ENCODE results near the gene GXYLT2.

GXYLT2 gene

DNA sequence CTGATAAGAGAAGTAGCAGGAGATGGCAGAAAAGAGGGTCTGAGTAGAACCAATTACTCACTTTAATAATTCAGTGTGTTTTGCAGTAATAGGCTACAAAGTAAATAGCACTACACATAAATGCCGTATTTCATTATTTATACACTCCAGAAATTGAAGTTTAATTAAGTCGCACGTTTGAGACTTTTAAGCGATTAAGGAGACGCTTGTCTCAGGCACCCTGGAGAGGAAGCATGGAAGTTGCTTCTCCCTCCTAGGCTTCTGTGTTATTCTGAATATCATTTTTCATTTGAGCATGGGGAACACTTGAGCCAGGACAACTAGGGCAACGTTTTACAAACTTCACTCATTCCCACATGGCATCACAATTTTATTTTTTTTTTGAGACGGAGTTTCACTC lies 12.2 kb downstream of the GXYLT2 start:
- no peak for TF ChIP-seq EZH2phosphoT487 (IDR thresholded peaks at IDR 0.05; ENCODE audit: low read depth)
- TF ChIP-seq, protein P1, sequence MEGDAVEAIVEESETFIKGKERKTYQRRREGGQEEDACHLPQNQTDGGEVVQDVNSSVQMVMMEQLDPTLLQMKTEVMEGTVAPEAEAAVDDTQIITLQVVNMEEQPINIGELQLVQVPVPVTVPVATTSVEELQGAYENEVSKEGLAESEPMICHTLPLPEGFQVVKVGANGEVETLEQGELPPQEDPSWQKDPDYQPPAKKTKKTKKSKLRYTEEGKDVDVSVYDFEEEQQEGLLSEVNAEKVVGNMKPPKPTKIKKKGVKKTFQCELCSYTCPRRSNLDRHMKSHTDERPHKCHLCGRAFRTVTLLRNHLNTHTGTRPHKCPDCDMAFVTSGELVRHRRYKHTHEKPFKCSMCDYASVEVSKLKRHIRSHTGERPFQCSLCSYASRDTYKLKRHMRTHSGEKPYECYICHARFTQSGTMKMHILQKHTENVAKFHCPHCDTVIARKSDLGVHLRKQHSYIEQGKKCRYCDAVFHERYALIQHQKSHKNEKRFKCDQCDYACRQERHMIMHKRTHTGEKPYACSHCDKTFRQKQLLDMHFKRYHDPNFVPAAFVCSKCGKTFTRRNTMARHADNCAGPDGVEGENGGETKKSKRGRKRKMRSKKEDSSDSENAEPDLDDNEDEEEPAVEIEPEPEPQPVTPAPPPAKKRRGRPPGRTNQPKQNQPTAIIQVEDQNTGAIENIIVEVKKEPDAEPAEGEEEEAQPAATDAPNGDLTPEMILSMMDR (IDR thresholded peaks at IDR 0.05; ENCODE audit: low read depth, low read length): no peak
- H3K4me3 ChIP-seq (ENCODE audit: low read length): no peak overlapping the region

DNA sequence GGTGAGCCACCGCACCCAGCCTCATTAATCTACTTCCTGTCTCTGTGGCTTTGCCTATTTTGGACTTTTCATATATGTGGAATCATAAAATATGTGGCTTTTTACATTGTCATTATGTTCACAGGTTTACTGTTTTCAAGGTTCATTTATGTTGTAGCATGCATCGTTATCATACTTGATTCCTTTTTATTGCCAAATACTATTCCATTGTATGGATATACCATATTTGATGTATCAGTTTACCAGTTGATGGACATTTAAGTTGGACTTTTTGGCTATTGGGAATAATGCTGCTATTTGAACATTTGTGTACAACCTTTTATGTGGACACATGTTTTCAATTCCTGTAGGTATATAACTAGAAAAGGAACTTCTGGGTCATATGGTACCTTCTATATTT lies 14.0 kb downstream of the GXYLT2 start:
- Histone ChIP-seq H3K79me2 (ENCODE audit: low read length) (no peaks in the 10 kb centered on the region), H3K36me3 (replicated peaks; ENCODE audit: low read depth, low read length) (no peaks in the 10 kb centered on the region), H3K4me1 (ENCODE audit: low read length) (no peaks in the 10 kb centered on the region)

More for the DNA sequence above, 12.2 kb downstream of the GXYLT2 start:
- Histone ChIP-seq H2AFZ (ENCODE audit: low read depth, low read length) (no peak overlapping the region), H3K9me3 (ENCODE audit: insufficient read depth, low read length) (no peaks in the 10 kb centered on the region), H3K4me2 (ENCODE audit: low read length) (no peak overlapping the region), H3K79me2 (ENCODE audit: low read length) (no peaks in the 10 kb centered on the region), H3K27me3 (ENCODE audit: low read depth, low read length) (peaks cover 27% of the 10 kb centered on the region), H3K36me3 (replicated peaks; ENCODE audit: low read depth, low read length) (no peaks in the 10 kb centered on the region), H4K20me1 (ENCODE audit: insufficient read depth, low read length) (no peaks in the 10 kb centered on the region), H3K4me1 (ENCODE audit: low read length) (peaks cover 7% of the 10 kb centered on the region), H3K9ac (ENCODE audit: low read length) (no peak overlapping the region), H3K27ac (ENCODE audit: low read length) (no peak overlapping the region)

DNA sequence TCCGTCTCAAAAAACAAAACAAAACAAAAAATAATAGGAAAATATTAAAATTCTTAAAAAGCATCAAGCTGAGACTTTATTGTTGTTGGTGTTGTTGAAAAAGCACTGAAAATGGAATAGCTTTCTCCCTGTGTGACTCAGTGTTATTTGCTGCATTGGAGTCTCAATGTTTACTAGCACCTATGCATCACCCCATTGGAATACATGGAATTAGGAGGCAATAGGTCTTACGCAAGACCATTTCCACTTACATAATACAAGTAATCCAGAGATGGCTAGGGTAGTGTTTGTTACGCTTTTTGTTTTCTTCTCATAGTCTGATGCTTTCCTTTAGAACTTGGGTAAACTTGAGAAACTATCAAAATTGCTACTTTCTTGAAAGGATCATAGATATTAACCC lies 15.2 kb downstream of the GXYLT2 start:
- Histone ChIP-seq H3K9ac (ENCODE audit: low read length) (no peak overlapping the region), H3K36me3 (replicated peaks; ENCODE audit: low read depth, low read length) (no peaks in the 10 kb centered on the region), H3K79me2 (ENCODE audit: low read length) (no peaks in the 10 kb centered on the region), H3K27me3 (ENCODE audit: low read depth, low read length) (peaks cover 31% of the 10 kb centered on the region), H3K4me2 (ENCODE audit: low read length) (no peak overlapping the region), H3K27ac (ENCODE audit: low read length) (no peak overlapping the region), H2AFZ (ENCODE audit: low read depth, low read length) (no peak overlapping the region), H3K4me1 (ENCODE audit: low read length) (no peaks in the 10 kb centered on the region), H4K20me1 (ENCODE audit: insufficient read depth, low read length) (no peaks in the 10 kb centered on the region), H3K4me3 (ENCODE audit: low read length) (no peak overlapping the region), H3K9me3 (ENCODE audit: insufficient read depth, low read length) (no peaks in the 10 kb centered on the region)
- TF ChIP-seq, protein P1 (IDR thresholded peaks at IDR 0.05; ENCODE audit: low read depth, low read length): no peak
- TF ChIP-seq EZH2phosphoT487 (IDR thresholded peaks at IDR 0.05; ENCODE audit: low read depth): no peak

More for the DNA sequence above, 14.0 kb downstream of the GXYLT2 start:
- H3K4me2 ChIP-seq (ENCODE audit: low read length): no peak overlapping the region
- H2AFZ ChIP-seq (ENCODE audit: low read depth, low read length): no peak overlapping the region
- H3K9me3 ChIP-seq (ENCODE audit: insufficient read depth, low read length): no peaks in the 10 kb centered on the region
- no peaks in the 10 kb centered on the region for H4K20me1 ChIP-seq (ENCODE audit: insufficient read depth, low read length)
- H3K27me3 ChIP-seq (ENCODE audit: low read depth, low read length): peaks cover 30% of the 10 kb centered on the region
- no peak overlapping the region for H3K4me3 ChIP-seq (ENCODE audit: low read length)
- TF ChIP-seq, protein P1 (IDR thresholded peaks at IDR 0.05; ENCODE audit: low read depth, low read length): no peak
- no peak for TF ChIP-seq EZH2phosphoT487 (IDR thresholded peaks at IDR 0.05; ENCODE audit: low read depth)
- H3K9ac ChIP-seq (ENCODE audit: low read length): no peak overlapping the region
- H3K27ac ChIP-seq (ENCODE audit: low read length): no peak overlapping the region

DNA sequence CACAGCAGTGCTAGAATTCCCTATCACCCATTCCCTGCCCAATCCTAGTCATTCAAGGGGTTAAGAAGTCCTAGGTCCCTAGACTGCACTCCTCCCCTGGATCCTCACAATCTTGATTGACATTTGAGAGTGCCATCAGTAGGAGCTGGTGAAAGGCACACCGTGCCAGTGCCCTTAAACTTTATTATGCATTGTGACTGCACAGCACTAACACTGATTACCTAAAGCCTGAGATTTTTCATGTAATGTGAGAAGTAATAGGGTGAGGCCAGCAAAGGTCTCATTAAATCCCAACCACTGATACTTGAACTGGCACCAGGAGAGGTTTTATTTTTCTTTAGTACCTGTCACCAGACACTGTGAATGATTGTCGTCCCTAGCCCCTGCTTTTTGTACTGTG lies 16.3 kb downstream of the GXYLT2 start:
- H3K9me3 ChIP-seq (ENCODE audit: insufficient read depth, low read length): no peaks in the 10 kb centered on the region
- H3K4me3 ChIP-seq (ENCODE audit: low read length): no peak overlapping the region
- no peak overlapping the region for H3K27ac ChIP-seq (ENCODE audit: low read length)
- no peaks in the 10 kb centered on the region for H4K20me1 ChIP-seq (ENCODE audit: insufficient read depth, low read length)
- no peaks in the 10 kb centered on the region for H3K4me1 ChIP-seq (ENCODE audit: low read length)
- H3K27me3 ChIP-seq (ENCODE audit: low read depth, low read length): peaks cover 26% of the 10 kb centered on the region
- H3K9ac ChIP-seq (ENCODE audit: low read length): no peak overlapping the region
- H3K36me3 ChIP-seq (replicated peaks; ENCODE audit: low read depth, low read length): no peaks in the 10 kb centered on the region
- no peak overlapping the region for H3K4me2 ChIP-seq (ENCODE audit: low read length)
- no peak overlapping the region for H2AFZ ChIP-seq (ENCODE audit: low read depth, low read length)
- H3K79me2 ChIP-seq (ENCODE audit: low read length): no peaks in the 10 kb centered on the region
- TF ChIP-seq EZH2phosphoT487 (IDR thresholded peaks at IDR 0.05; ENCODE audit: low read depth): no peak
- TF ChIP-seq, protein P1 (IDR thresholded peaks at IDR 0.05; ENCODE audit: low read depth, low read length): no peak

Measured in OCI-LY3 (cell line).